ENCODE data around the gene KY. TPM values are rescaled to one million over a fixed set of nuclear protein-coding genes. Genes with fewer than 3 reads are reported as not detected.

KY gene
- total RNA-seq, 2 experiments from 2014 or later = not detected

GRCh38 chr3:134607054-134608022 lies 43.5 kb downstream of the KY start:
- Histone ChIP-seq H3K4me1 (ENCODE audit: insufficient read depth, low read length) (no peaks in the 10 kb centered on the region), H3K4me3 (ENCODE audit: low read length) (no peak overlapping the region), H3K9me3 (ENCODE audit: control insufficient read depth in 1 of 2, insufficient read depth in 1 of 2, low read length in 2 of 2) (no peaks in the 10 kb centered on the region), H3K27ac (ENCODE audit: low read depth in 1 of 2, low read length in 2 of 2) (no peak overlapping the region), H3K27me3 (ENCODE audit: control insufficient read depth in 1 of 2, insufficient read depth in 2 of 2, low read length in 2 of 2) (peaks cover 0 to 3% of the 10 kb centered on the region in 2 experiments), H3K36me3 (ENCODE audit: insufficient read depth, low read length) (no peaks in the 10 kb centered on the region)
- ATAC-seq (ENCODE audit: poor library complexity) = no peak
- CTCF ChIA-PET = no interaction called here
- H3K36me3 Mint-ChIP-seq (ENCODE audit: low read depth) = no peaks in the 10 kb centered on the region
- TF ChIP-seq, protein P1, sequence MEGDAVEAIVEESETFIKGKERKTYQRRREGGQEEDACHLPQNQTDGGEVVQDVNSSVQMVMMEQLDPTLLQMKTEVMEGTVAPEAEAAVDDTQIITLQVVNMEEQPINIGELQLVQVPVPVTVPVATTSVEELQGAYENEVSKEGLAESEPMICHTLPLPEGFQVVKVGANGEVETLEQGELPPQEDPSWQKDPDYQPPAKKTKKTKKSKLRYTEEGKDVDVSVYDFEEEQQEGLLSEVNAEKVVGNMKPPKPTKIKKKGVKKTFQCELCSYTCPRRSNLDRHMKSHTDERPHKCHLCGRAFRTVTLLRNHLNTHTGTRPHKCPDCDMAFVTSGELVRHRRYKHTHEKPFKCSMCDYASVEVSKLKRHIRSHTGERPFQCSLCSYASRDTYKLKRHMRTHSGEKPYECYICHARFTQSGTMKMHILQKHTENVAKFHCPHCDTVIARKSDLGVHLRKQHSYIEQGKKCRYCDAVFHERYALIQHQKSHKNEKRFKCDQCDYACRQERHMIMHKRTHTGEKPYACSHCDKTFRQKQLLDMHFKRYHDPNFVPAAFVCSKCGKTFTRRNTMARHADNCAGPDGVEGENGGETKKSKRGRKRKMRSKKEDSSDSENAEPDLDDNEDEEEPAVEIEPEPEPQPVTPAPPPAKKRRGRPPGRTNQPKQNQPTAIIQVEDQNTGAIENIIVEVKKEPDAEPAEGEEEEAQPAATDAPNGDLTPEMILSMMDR (IDR thresholded peaks at IDR 0.05) = no peak
- H3K9me3 Mint-ChIP-seq = no peaks in the 10 kb centered on the region
- H3K4me3 Mint-ChIP-seq = no peak overlapping the region
- H3K27ac Mint-ChIP-seq = no peak overlapping the region
- peaks cover 10% of the 10 kb centered on the region for H3K27me3 Mint-ChIP-seq
- POLR2A ChIA-PET = no interaction called here
- no peaks in the 10 kb centered on the region for H3K4me1 Mint-ChIP-seq (ENCODE audit: low read depth)
- no peak for DNase-seq
- intact Hi-C loops (cut with DNase I, micrococcal nuclease) = no loop called here

DNA sequence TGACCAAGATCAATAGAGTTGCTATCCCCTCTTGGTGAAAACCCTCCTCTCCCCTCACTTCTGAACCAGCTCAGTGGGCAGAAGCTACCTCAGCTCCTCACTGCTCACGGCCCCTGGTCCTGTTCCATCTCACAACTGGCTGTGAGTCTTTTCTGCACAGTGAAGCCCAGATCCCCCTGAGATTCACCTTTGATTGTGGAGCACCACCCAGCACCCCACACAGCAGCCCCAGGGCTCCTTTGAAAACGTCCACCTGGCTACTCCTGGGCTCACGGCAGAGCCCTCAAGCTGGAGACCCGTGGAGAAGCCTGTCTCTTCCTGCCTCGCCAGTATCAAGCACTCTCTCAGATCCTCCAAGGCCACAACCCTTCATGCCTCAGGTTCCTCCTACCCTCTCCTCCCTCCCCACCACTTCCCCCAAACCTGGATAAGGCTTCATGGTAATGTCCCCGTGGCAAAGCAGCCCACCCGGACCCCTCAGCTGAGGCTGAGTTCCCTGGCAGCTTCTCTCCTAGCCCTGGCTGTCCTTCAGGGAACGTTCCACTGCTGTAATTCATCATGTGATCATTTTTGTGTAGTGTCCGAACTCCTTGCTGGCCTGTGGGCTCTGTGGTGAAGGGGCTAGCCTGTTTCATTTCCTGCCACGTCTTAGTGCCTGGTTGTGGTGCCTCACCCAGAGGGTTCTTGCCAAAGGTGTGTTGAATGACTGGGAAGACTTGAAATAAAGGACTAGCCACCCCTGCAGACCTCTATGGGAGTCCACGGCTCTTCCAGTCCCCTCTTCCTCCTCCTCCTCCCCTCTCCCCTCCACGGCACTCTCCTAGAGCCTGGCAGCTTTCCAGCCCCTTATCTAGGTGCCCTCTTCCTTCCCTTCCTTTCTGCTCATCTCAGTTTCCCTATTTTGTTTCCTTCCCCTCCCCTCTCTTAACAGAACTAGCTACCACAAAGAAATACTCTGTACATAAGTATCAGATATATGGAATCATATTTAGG lies 44.5 kb downstream of the KY start:
- CTCF ChIA-PET = no interaction called here
- H3K27me3 Mint-ChIP-seq = peaks cover 10% of the 10 kb centered on the region
- ATAC-seq (ENCODE audit: poor library complexity) = no peak
- no peak overlapping the region for H3K4me3 ChIP-seq (ENCODE audit: low read length)
- POLR2A ChIA-PET = no interaction called here
- no peaks in the 10 kb centered on the region for H3K9me3 ChIP-seq (ENCODE audit: control insufficient read depth in 1 of 2, insufficient read depth in 1 of 2, low read length in 2 of 2)
- H3K27ac ChIP-seq (ENCODE audit: low read depth in 1 of 2, low read length in 2 of 2) = no peak overlapping the region
- no peak for DNase-seq
- H3K4me1 Mint-ChIP-seq (ENCODE audit: low read depth) = no peaks in the 10 kb centered on the region
- H3K27me3 ChIP-seq (ENCODE audit: control insufficient read depth in 1 of 2, insufficient read depth in 2 of 2, low read length in 2 of 2) = peaks cover 0 to 3% of the 10 kb centered on the region in 2 experiments
- H3K4me1 ChIP-seq (ENCODE audit: insufficient read depth, low read length) = no peaks in the 10 kb centered on the region
- no peaks in the 10 kb centered on the region for H3K36me3 ChIP-seq (ENCODE audit: insufficient read depth, low read length)
- TF ChIP-seq, protein P1 (IDR thresholded peaks at IDR 0.05) = no peak
- intact Hi-C loops (cut with DNase I, micrococcal nuclease) = no loop called here
- no peaks in the 10 kb centered on the region for H3K9me3 Mint-ChIP-seq
- no peak overlapping the region for H3K27ac Mint-ChIP-seq
- no peak overlapping the region for H3K4me3 Mint-ChIP-seq
- H3K36me3 Mint-ChIP-seq (ENCODE audit: low read depth) = no peaks in the 10 kb centered on the region

DNA sequence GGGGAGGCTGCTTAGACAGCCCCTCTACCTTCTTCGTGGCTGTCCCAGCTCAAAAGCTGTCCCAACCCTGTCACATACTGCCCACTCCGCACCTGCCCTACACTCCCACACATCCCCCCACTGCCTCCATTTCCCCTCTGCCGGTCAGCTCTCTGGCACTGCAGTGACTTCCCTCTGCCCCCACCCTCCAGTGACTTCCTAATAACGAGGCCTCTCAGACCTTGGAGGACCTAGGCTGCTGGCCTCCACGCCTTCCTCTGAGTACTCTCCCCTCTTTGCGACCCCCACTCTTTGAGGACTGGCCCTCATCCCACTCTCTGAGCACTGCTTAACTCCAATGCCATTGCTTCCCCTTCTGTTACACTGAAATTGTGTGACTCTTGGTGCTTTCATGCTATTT lies 45.3 kb downstream of the KY start:
- Histone ChIP-seq H3K36me3 (ENCODE audit: insufficient read depth, low read length) (no peaks in the 10 kb centered on the region), H3K27ac (ENCODE audit: low read depth in 1 of 2, low read length in 2 of 2) (no peak overlapping the region), H3K9me3 (ENCODE audit: control insufficient read depth in 1 of 2, insufficient read depth in 1 of 2, low read length in 2 of 2) (no peaks in the 10 kb centered on the region), H3K4me3 (ENCODE audit: low read length) (no peak overlapping the region), H3K27me3 (ENCODE audit: control insufficient read depth in 1 of 2, insufficient read depth in 2 of 2, low read length in 2 of 2) (peaks cover 0 to 3% of the 10 kb centered on the region in 2 experiments), H3K4me1 (ENCODE audit: insufficient read depth, low read length) (peaks cover 6% of the 10 kb centered on the region)
- H3K27me3 Mint-ChIP-seq = peaks cover 16% of the 10 kb centered on the region
- TF ChIP-seq, protein P1 (IDR thresholded peaks at IDR 0.05) = no peak
- intact Hi-C loops (cut with DNase I, micrococcal nuclease) = no loop called here
- H3K27ac Mint-ChIP-seq = no peak overlapping the region
- ATAC-seq (ENCODE audit: poor library complexity) = no peak
- no peaks in the 10 kb centered on the region for H3K9me3 Mint-ChIP-seq
- ChIA-PET POLR2A (no interaction called here), CTCF (no interaction called here)
- H3K36me3 Mint-ChIP-seq (ENCODE audit: low read depth) = no peaks in the 10 kb centered on the region
- no peak for DNase-seq
- peaks cover 4% of the 10 kb centered on the region for H3K4me1 Mint-ChIP-seq (ENCODE audit: low read depth)
- H3K4me3 Mint-ChIP-seq = no peak overlapping the region

Measured in CD4-positive, alpha-beta T cell (primary cell).